Measurements from ENCODE around the gene TNC.

Gene TNC

GRCh38 chr9:115002371-115003120 is 115.4 kb downstream of the TNC start:
- no peaks in the 10 kb centered on the region for H3K36me3 ChIP-seq (ENCODE audit: control insufficient read depth, insufficient read depth, low read length)

DNA sequence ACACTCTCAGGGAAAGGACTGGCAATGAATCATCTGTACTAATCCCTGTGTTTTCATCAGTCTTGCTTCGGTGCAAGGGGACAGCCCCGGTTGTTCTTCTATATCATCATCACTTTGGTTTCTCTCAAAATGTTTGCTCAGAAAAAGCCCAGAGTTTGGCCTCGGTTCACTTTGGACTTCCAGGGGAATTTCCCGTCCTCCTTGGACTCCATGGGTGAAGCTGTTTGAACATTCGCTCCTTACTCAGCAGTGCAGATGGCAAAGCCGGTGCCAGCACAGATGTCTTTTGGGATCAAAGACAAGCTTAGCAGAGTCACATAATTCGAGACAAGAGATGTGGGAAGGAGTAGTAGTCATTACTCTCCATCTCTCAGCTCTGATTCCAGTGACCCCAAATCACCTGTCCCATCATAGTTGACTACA is 117.7 kb downstream of the TNC start:
- H2AFZ ChIP-seq = no peak overlapping the region
- no peaks in the 10 kb centered on the region for H3K36me3 ChIP-seq (ENCODE audit: control insufficient read depth, insufficient read depth, low read length)
- TF ChIP-seq, protein P1, sequence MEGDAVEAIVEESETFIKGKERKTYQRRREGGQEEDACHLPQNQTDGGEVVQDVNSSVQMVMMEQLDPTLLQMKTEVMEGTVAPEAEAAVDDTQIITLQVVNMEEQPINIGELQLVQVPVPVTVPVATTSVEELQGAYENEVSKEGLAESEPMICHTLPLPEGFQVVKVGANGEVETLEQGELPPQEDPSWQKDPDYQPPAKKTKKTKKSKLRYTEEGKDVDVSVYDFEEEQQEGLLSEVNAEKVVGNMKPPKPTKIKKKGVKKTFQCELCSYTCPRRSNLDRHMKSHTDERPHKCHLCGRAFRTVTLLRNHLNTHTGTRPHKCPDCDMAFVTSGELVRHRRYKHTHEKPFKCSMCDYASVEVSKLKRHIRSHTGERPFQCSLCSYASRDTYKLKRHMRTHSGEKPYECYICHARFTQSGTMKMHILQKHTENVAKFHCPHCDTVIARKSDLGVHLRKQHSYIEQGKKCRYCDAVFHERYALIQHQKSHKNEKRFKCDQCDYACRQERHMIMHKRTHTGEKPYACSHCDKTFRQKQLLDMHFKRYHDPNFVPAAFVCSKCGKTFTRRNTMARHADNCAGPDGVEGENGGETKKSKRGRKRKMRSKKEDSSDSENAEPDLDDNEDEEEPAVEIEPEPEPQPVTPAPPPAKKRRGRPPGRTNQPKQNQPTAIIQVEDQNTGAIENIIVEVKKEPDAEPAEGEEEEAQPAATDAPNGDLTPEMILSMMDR (IDR thresholded peaks at IDR 0.05) = no peak
- H3K27ac ChIP-seq = no peak overlapping the region
- no peaks in the 10 kb centered on the region for H3K27me3 ChIP-seq (ENCODE audit: control insufficient read depth, insufficient read depth, low read length)
- no peak overlapping the region for H3K4me3 ChIP-seq (ENCODE audit: low read depth, low read length)
- no peak overlapping the region for H3K4me2 ChIP-seq (ENCODE audit: low read length)
- H3K4me1 ChIP-seq = peaks cover 3% of the 10 kb centered on the region
- no peaks in the 10 kb centered on the region for H3K9me3 ChIP-seq (ENCODE audit: control insufficient read depth, low read length)
- H3K9ac ChIP-seq = no peak overlapping the region
- no peaks in the 10 kb centered on the region for H3K79me2 ChIP-seq

More at GRCh38 chr9:115002371-115003120, 115.4 kb downstream of the TNC start:
- no peaks in the 10 kb centered on the region for H3K79me2 ChIP-seq
- H2AFZ ChIP-seq = no peak overlapping the region
- H3K27me3 ChIP-seq (ENCODE audit: control insufficient read depth, insufficient read depth, low read length) = no peaks in the 10 kb centered on the region
- H3K9ac ChIP-seq = no peak overlapping the region
- no peak overlapping the region for H3K4me3 ChIP-seq (ENCODE audit: low read depth, low read length)
- TF ChIP-seq, protein P1 (IDR thresholded peaks at IDR 0.05) = no peak
- H3K4me1 ChIP-seq = no peaks in the 10 kb centered on the region
- no peak overlapping the region for H3K4me2 ChIP-seq (ENCODE audit: low read length)
- H3K9me3 ChIP-seq (ENCODE audit: control insufficient read depth, low read length) = no peaks in the 10 kb centered on the region
- H3K27ac ChIP-seq = no peak overlapping the region

GRCh38 chr9:114998326-114998725 is 119.6 kb downstream of the TNC start:
- Histone ChIP-seq H3K27me3 (ENCODE audit: control insufficient read depth, insufficient read depth, low read length) (no peaks in the 10 kb centered on the region), H3K4me2 (ENCODE audit: low read length) (no peak overlapping the region), H3K36me3 (ENCODE audit: control insufficient read depth, insufficient read depth, low read length) (no peaks in the 10 kb centered on the region), H2AFZ (no peak overlapping the region), H3K9ac (no peak overlapping the region), H3K79me2 (no peaks in the 10 kb centered on the region), H3K9me3 (ENCODE audit: control insufficient read depth, low read length) (no peaks in the 10 kb centered on the region), H3K4me1 (peaks cover 3% of the 10 kb centered on the region), H3K4me3 (ENCODE audit: low read depth, low read length) (no peak overlapping the region), H3K27ac (no peak overlapping the region)
- TF ChIP-seq, protein P1 (IDR thresholded peaks at IDR 0.05) = no peak

GRCh38 chr9:114995681-114996221 is 122.2 kb downstream of the TNC start:
- no peaks in the 10 kb centered on the region for H3K9me3 ChIP-seq (ENCODE audit: control insufficient read depth, low read length)
- H3K27ac ChIP-seq = no peak overlapping the region
- TF ChIP-seq, protein P1 (IDR thresholded peaks at IDR 0.05) = no peak
- H3K9ac ChIP-seq = no peak overlapping the region
- H3K79me2 ChIP-seq = no peaks in the 10 kb centered on the region
- peaks cover 3% of the 10 kb centered on the region for H3K4me1 ChIP-seq
- no peaks in the 10 kb centered on the region for H3K27me3 ChIP-seq (ENCODE audit: control insufficient read depth, insufficient read depth, low read length)
- no peak overlapping the region for H3K4me2 ChIP-seq (ENCODE audit: low read length)
- H3K36me3 ChIP-seq (ENCODE audit: control insufficient read depth, insufficient read depth, low read length) = no peaks in the 10 kb centered on the region
- no peak overlapping the region for H2AFZ ChIP-seq
- H3K4me3 ChIP-seq (ENCODE audit: low read depth, low read length) = no peak overlapping the region

Measured in parathyroid adenoma (tissue), 2 donors.